Mesodermal cell (in vitro differentiated cells): ENCODE results near the gene PRRT1B.

Experiments used
- H3K27ac ChIP-seq: 2 replicates; pipeline ENCODE4 v1.7.0; 2013; ENCODE audit warnings: mild to moderate bottlenecking, low read depth, low read length, moderate library complexity; ENCODE audit not compliant: severe bottlenecking
- H3K36me3 ChIP-seq: 2 replicates; pipeline ENCODE4 v1.7.1; 2013; ENCODE audit warnings: mild to moderate bottlenecking, low read length, moderate library complexity; ENCODE audit not compliant: control insufficient read depth, insufficient read depth
- H3K4me1 ChIP-seq: one replicate; pipeline ENCODE4 v1.7.1; 2013; ENCODE audit warnings: mild to moderate bottlenecking, low read length; ENCODE audit not compliant: insufficient read depth, control insufficient read depth, poor library complexity, severe bottlenecking
- H3K4me3 ChIP-seq: 2 replicates; pipeline ENCODE4 v1.7.0; 2013; ENCODE audit warnings: low read length, control low read depth, mild to moderate bottlenecking; ENCODE audit not compliant: insufficient read depth, poor library complexity, severe bottlenecking; ENCODE audit errors: extremely low read depth
- H3K9me3 ChIP-seq: 2 replicates; pipeline ENCODE4 v1.7.1; 2013; ENCODE audit warnings: mild to moderate bottlenecking, low read length, moderate library complexity; ENCODE audit not compliant: control insufficient read depth
- WGBS, 2 experiments: methylation state at CpG; one replicate each; pipeline ENCODE4 v1.1.5; 2013; ENCODE audit warnings: missing lambda C conversion rate in 2 of 2; ENCODE audit not compliant: insufficient coverage in 2 of 2; 5-methylcytosine and 5-hydroxymethylcytosine counted together

PRRT1B gene

DNA sequence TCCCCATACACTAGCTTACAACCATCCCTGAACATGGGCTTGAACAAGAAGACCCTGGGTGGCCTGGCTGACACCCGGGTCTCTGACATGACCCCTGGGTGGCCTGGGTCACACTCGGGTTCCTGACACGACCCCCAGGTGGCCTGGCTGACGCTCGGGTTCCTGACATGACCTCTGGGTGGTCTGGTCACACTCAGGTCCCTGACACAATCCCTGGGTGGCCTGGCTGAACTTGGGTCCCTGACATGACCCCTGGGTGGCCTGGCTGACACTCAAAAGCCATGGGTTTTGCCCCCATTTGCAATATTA lies 38.0 kb downstream of the PRRT1B start:
- peaks cover 77% of the 10 kb centered on the region for H3K36me3 ChIP-seq

DNA sequence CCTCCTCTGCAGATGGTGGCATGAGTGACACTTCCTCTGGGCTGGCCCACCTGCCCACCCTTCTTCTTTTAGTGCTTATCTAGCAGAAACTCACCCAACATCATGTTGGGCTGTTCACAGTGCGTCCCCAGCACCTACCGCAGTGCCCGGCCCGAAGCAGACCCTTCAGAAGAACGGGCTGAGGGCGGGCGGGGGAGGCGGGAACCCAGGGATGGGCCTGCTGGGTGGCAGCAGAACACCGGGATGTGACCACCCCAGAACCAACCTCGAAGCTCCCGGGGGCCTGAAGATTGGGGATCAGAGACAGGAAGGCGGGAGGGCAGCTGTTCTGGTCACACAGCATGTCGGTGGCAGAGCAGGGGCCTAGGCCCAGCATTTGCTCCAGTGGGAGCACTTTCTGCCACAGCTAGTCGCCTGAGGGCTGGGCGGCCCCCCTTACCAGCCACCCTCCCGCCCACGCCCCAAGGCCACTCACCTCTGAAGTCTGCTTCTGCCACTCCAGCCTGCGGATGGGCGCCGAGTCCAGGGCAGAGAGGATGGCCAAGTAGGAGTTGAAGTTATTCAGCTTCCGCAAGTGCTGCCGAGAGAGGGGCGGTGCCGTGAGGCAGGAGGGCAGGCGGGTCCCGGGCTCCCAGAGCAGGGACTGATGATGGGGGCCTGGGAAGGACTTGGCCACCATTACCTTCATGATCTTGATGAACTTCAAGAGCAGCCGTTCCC lies 38.7 kb downstream of the PRRT1B start:
- Histone ChIP-seq H3K27ac (no peak overlapping the region), H3K9me3 (no peaks in the 10 kb centered on the region), H3K36me3 (peaks cover 76% of the 10 kb centered on the region), H3K4me1 (no peaks in the 10 kb centered on the region), H3K4me3 (no peak overlapping the region)
- WGBS, 2 experiments = 96 to 98% methylated on average over 25 to 27 of the region's 27 CpGs

More for the DNA sequence above, 38.0 kb downstream of the PRRT1B start:
- Histone ChIP-seq H3K4me3 (no peak overlapping the region), H3K27ac (no peak overlapping the region), H3K4me1 (no peaks in the 10 kb centered on the region), H3K9me3 (no peaks in the 10 kb centered on the region)
- 91 to 97% methylated on average over 5 of the region's 5 CpGs for WGBS, 2 experiments

- Histone ChIP-seq H3K4me3 (no peak overlapping the region), H3K9me3 (no peaks in the 10 kb centered on the region), H3K36me3 (peaks cover 76% of the 10 kb centered on the region), H3K27ac (no peak overlapping the region), H3K4me1 (no peaks in the 10 kb centered on the region)
- WGBS, 2 experiments = 93 to 95% methylated on average over 7 of the region's 7 CpGs
Observed at GRCh38 chr9:131584858-131585257, 39.5 kb downstream of the PRRT1B start.

GRCh38 chr9:131585375-131585774 lies 40.1 kb downstream of the PRRT1B start:
- Histone ChIP-seq H3K4me3 (no peak overlapping the region), H3K36me3 (peaks cover 74% of the 10 kb centered on the region), H3K4me1 (no peaks in the 10 kb centered on the region), H3K27ac (no peak overlapping the region), H3K9me3 (no peaks in the 10 kb centered on the region)
- WGBS, 2 experiments = 90 to 94% methylated on average over 6 of the region's 8 CpGs

DNA sequence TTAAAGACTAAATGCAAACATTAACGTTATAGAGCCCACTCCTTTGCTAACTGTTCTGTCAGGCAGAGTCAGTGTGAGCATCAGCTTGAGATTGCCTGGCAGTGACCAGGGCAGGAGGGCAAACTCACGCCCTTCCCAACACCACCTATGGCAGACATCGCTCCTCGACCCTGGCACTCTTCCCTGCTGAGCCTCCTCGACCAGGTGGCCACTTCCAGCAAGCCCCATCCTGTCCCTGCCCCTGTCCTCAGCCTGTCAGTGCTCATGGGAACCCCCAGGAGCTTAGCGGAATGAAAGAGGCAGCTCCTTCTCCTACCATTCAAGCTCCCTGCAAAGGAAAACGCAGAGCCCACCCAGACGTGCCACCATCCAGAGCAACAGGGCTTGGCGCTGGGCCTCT lies 42.0 kb downstream of the PRRT1B start:
- H3K27ac ChIP-seq = no peak overlapping the region
- WGBS, 2 experiments = 99 to 100% methylated on average over 3 to 8 of the region's 9 CpGs
- H3K4me1 ChIP-seq = peaks cover 7% of the 10 kb centered on the region
- H3K36me3 ChIP-seq = peaks cover 77% of the 10 kb centered on the region
- H3K9me3 ChIP-seq = no peaks in the 10 kb centered on the region
- H3K4me3 ChIP-seq = no peak overlapping the region

DNA sequence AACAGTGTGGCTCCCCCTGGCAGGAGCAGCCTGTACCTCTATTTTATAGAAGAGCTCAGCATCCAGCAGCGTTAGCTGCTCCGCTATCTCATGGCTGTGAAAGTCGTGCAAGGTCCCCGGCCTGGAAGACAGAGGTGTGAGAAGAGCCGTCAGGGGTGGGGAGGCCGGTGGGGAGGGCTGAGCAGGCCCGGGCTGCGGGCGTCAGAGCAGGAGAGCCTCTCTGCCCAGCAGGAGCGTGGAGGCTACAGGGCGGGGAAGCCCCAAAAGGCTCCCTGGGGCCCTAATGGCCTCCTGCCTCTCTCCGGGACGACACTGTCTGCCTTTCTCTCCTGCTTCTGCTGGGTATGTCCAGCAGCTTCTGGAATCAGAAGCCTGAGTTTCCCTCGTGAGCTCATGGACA lies 42.6 kb downstream of the PRRT1B start:
- no peaks in the 10 kb centered on the region for H3K9me3 ChIP-seq
- H3K4me1 ChIP-seq = peaks cover 10% of the 10 kb centered on the region
- H3K27ac ChIP-seq = no peak overlapping the region
- no peak overlapping the region for H3K4me3 ChIP-seq
- 93 to 94% methylated on average over 13 to 14 of the region's 14 CpGs for WGBS, 2 experiments
- peaks cover 71% of the 10 kb centered on the region for H3K36me3 ChIP-seq

- peaks cover 67% of the 10 kb centered on the region for H3K36me3 ChIP-seq
- WGBS, 2 experiments = 97 to 98% methylated on average over 9 of the region's 9 CpGs
- no peak overlapping the region for H3K4me3 ChIP-seq
- no peaks in the 10 kb centered on the region for H3K9me3 ChIP-seq
- H3K27ac ChIP-seq = no peak overlapping the region
- H3K4me1 ChIP-seq = peaks cover 11% of the 10 kb centered on the region
Observed at GRCh38 chr9:131588396-131588795, 43.1 kb downstream of the PRRT1B start.

GRCh38 chr9:131589124-131589711 lies 43.9 kb downstream of the PRRT1B start:
- Histone ChIP-seq H3K9me3 (no peaks in the 10 kb centered on the region), H3K4me3 (no peak overlapping the region), H3K27ac (no peak overlapping the region), H3K36me3 (peaks cover 65% of the 10 kb centered on the region), H3K4me1 (peaks cover 11% of the 10 kb centered on the region)
- WGBS, 2 experiments = 95% methylated on average over 12 to 16 of the region's 16 CpGs

GRCh38 chr9:131589993-131590392 lies 44.7 kb downstream of the PRRT1B start:
- WGBS, 2 experiments = 92 to 98% methylated on average over 9 to 10 of the region's 14 CpGs
- Histone ChIP-seq H3K27ac (no peak overlapping the region), H3K9me3 (no peaks in the 10 kb centered on the region), H3K36me3 (peaks cover 65% of the 10 kb centered on the region), H3K4me3 (no peak overlapping the region), H3K4me1 (peaks cover 11% of the 10 kb centered on the region)

DNA sequence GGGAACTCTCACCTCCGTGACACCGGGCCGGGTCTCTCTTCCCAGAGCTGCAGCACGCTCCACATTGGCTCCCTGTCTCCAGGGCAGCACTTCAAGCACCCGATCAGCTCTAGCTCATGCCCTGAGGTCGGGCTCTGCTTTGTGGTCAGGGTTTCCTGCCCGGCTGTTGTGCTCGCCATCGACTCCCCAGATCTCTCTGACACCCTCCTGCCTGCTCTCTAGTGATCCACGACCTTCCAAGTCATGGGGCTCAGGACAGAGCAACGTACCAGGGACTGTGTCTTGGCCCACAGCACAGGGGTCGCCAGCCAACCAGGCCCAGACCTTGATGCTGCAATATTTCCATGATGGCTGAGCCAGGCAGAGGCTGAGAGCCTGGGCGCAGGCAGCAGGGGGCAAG lies 45.1 kb downstream of the PRRT1B start:
- WGBS, 2 experiments = 92 to 95% methylated on average over 12 to 13 of the region's 13 CpGs
- H3K9me3 ChIP-seq = no peaks in the 10 kb centered on the region
- peaks cover 11% of the 10 kb centered on the region for H3K4me1 ChIP-seq
- H3K36me3 ChIP-seq = peaks cover 65% of the 10 kb centered on the region
- no peak overlapping the region for H3K4me3 ChIP-seq
- no peak overlapping the region for H3K27ac ChIP-seq
